Kidney epithelial cell (primary cell): ENCODE measurements around the gene SPINT2. TPM values are rescaled to one million over a fixed set of nuclear protein-coding genes. Genes with fewer than 3 reads are reported as not detected.

Experiments
- DNase-seq: peaks from one replicate; pipeline ENCODE4 v3.0.0-alpha.2; 2010; ENCODE audit warnings: low read depth
- H3K27me3 ChIP-seq: 2 replicates; pipeline ENCODE4 v1.6.0; 2011; ENCODE audit warnings: low read length; ENCODE audit not compliant: control insufficient read depth, insufficient read depth
- H3K36me3 ChIP-seq: 2 replicates; pipeline ENCODE4 v1.5.1; 2011; ENCODE audit warnings: low read length; ENCODE audit not compliant: control insufficient read depth, insufficient read depth
- H3K4me3 ChIP-seq: 2 replicates; pipeline ENCODE4 v1.5.1; 2011; ENCODE audit warnings: low read depth, mild to moderate bottlenecking, control low read depth, low read length
- total RNA-seq: library from RNA; depleted of rRNA; stranded (reverse); fragments of >200 nt; gene quantifications from 2 replicates; pipeline ENCODE4 v1.2.3, GENCODE V29; 2015
- TF ChIP-seq, protein P1 (sequence below): IDR thresholded peaks from 2 replicates; pipeline ENCODE4 v1.5.1; 2011; ENCODE audit warnings: mild to moderate bottlenecking, moderate library complexity, low read length, control low read depth, inconsistent platforms; ENCODE audit not compliant: insufficient read depth, poor library complexity, severe bottlenecking

SPINT2 gene
- total RNA-seq, 1 donor from 2014 or later, result 591 TPM

DNA sequence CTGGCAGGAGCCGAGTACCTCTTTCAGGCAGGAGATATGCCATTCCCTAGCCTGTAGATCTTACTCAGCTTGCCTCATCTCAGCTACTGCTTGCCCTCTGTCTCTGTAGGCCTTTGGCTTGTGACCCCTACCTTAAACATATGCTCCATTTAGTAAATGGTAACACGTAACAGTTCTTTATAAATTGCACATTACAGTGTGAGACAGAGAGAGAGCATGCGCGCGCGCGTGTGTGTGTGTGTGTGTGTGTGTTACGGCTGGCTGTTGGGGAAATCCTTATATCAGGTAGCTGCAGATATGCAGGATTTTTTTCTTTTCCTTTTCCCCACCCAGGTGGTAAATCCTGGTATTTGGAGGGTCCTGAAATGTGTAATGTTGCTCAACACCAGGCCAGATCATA, 4.2 kb downstream of the SPINT2 start:
- DNase-seq, result no peak
- no peaks in the 10 kb centered on the region for H3K27me3 ChIP-seq
- H3K4me3 ChIP-seq, result no peak overlapping the region
- H3K36me3 ChIP-seq, result no peaks in the 10 kb centered on the region
- TF ChIP-seq, protein P1, sequence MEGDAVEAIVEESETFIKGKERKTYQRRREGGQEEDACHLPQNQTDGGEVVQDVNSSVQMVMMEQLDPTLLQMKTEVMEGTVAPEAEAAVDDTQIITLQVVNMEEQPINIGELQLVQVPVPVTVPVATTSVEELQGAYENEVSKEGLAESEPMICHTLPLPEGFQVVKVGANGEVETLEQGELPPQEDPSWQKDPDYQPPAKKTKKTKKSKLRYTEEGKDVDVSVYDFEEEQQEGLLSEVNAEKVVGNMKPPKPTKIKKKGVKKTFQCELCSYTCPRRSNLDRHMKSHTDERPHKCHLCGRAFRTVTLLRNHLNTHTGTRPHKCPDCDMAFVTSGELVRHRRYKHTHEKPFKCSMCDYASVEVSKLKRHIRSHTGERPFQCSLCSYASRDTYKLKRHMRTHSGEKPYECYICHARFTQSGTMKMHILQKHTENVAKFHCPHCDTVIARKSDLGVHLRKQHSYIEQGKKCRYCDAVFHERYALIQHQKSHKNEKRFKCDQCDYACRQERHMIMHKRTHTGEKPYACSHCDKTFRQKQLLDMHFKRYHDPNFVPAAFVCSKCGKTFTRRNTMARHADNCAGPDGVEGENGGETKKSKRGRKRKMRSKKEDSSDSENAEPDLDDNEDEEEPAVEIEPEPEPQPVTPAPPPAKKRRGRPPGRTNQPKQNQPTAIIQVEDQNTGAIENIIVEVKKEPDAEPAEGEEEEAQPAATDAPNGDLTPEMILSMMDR, result no peak

DNA sequence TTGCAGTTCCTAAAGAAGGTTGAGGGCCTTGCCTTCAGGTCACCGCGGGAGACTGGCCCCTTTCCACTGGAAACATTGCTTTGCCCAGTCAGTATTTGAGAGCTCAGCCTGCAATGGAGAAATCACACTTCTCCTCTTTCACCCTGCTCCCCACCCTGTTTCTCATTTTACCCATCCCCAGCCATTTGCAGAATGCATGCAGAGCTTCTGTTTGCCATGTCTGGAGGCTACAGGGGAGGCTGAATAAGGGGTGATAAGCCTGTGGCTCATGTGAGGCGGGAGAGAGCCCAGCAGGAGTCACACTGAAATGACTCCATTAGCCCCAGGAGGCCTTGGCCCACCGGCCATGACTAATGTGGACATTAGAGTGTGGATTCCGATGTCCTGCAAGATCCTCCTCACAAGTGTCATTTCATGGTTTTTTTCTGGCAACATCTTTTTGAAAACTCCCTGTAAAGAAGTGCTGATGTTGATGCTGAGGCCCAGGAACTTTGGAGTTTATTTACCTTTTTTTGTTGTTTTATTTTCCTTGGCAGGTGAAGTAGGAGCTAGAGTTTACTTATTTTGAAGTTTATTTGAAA, 6.3 kb downstream of the SPINT2 start:
- no peak for DNase-seq
- no peaks in the 10 kb centered on the region for H3K27me3 ChIP-seq
- H3K4me3 ChIP-seq, result no peak overlapping the region
- TF ChIP-seq, protein P1, result no peak
- no peaks in the 10 kb centered on the region for H3K36me3 ChIP-seq

DNA sequence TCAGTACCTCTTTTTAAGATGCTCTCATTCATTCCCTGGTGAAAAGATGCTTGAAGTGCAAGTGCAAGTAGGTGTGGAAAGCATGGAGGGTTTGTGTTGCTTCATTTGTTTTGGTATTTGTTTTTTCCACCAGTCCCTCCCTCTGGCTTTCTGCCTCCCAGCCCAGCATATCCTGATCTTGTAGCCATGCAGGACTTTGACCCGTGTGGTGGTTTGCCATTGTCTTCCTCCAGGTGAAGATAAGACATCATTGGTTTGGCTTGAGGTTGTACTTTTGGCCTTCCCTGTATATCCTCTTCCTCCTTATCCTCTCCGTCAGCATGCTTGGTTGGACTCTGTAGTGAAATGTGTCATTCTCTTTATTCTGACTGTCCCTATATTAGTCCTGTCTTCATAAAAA, 9.1 kb downstream of the SPINT2 start:
- TF ChIP-seq, protein P1, result no peak
- H3K36me3 ChIP-seq, result no peaks in the 10 kb centered on the region
- H3K4me3 ChIP-seq, result no peak overlapping the region
- H3K27me3 ChIP-seq, result no peaks in the 10 kb centered on the region
- DNase-seq, result no peak

DNA sequence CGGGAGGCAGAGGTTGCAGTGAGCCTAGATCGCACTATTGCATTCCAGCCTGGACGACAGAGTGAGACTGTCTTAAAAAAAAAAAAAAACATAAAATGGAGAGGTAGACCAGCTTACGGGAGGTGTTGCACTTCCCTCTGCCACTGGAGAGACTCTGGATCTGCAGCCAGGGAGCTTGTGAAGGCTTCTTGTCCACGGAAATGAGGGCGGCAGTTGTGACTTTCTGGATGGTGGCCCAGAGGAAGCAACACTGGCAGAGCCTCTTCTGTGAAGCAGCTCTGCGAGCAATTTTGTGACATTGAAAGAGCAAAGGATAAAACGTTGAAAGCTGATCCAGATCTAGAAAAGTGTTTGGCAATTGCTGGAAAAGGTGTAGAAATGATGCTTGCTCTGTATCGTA, 10.4 kb downstream of the SPINT2 start:
- Histone ChIP-seq H3K27me3 (no peaks in the 10 kb centered on the region), H3K36me3 (no peaks in the 10 kb centered on the region)
- TF ChIP-seq, protein P1, result no peak

DNA sequence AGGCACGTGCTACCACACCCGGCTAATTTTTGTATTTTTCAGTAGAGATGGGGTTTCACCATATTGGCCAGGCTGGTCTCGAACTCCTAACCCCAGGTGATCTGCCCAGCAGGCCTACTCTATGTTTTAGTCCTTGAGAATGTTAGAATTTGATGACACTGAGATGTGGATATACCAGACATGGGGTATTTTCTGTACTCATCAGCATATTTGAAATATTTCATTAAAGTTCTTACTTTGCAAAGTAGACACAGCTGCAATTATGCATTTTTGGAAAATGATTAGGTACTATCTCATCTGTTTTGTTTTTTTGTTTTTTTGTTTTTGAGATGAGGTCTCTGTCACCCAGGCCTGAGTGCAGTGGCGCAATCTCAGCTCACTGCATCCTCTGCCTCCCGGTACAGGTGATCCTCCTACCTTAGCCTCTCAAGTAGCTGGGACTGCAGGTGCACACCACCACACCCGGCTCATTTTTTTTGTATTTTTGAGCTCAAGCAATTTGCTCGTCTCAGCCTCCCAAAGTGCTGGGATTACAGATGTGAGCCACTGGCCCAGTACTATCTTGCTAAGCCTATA, 12.7 kb downstream of the SPINT2 start:
- no peak overlapping the region for H3K4me3 ChIP-seq
- H3K27me3 ChIP-seq, result no peaks in the 10 kb centered on the region
- no peaks in the 10 kb centered on the region for H3K36me3 ChIP-seq
- TF ChIP-seq, protein P1, result no peak
- no peak for DNase-seq

More for the DNA sequence above, 10.4 kb downstream of the SPINT2 start:
- H3K4me3 ChIP-seq, result no peak overlapping the region
- DNase-seq, result no peak

DNA sequence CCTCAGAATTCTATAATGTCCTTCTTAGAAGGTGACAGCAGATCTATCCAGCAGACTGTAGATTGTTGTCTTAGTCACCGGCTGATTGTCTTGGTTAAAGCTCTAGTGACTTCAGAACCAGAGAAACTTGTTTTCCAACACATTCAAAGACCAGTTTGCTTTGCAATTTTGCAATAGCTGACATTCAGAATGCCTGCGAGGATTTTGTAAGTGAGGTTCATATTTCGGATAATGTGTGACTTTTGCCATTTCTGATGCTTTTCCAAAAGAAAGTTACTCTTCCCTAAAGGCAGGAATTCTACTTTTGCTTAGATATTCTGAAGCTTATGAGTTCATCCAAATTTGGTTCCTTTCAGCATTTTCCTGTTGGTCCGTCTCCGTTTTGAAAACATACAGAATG, 13.2 kb downstream of the SPINT2 start:
- H3K27me3 ChIP-seq, result no peaks in the 10 kb centered on the region
- TF ChIP-seq, protein P1, result no peak
- DNase-seq, result no peak
- H3K36me3 ChIP-seq, result no peaks in the 10 kb centered on the region
- H3K4me3 ChIP-seq, result no peak overlapping the region
